Panc1 (cell line): ENCODE data around the gene CUL9. TPM values are rescaled to one million over a fixed set of nuclear protein-coding genes. Genes with fewer than 3 reads are reported as not detected.

Experiments
- ATAC-seq: fragments of 200-7000 bp; cut with Tn5 transposase; 2 replicates; pipeline ENCODE4 v1.9.1; 2020; ENCODE audit warnings: mild to moderate bottlenecking, moderate library complexity
- BruUV-seq: library from RNA; stranded (reverse); fragments of 400-500 nt; replicated peaks from 2 replicates; lab custom pipeline; 2021; lab: Mats Ljungman, UMichigan
- CTCF ChIA-PET: fragments of 300-600 bp; sonication (Branson Sonifier 250); formaldehyde crosslinking; loops from one replicate; lab custom pipeline; 2022; ENCODE audit warnings: antibody characterized with exemption; lab: Charles Lee
- POLR2A ChIA-PET: fragments of 300-600 bp; sonication (Branson Sonifier 250); formaldehyde crosslinking; loops from one replicate; lab custom pipeline; 2022; ENCODE audit warnings: antibody characterized with exemption; lab: Charles Lee
- DNase-seq: peaks from one replicate; pipeline ENCODE4 v3.0.0-alpha.2; 2010; ENCODE audit warnings: low read depth, low spot score
- H3K27ac ChIP-seq: 2 replicates; pipeline ENCODE4 v1.5.1; 2011; ENCODE audit warnings: mild to moderate bottlenecking, low read length, inconsistent platforms
- H3K27me3 ChIP-seq: fragments of 200-500 bp; sonication (Bioruptor generic); 2 replicates; pipeline ENCODE4 v1.6.0; 2014; ENCODE audit warnings: low read length, inconsistent platforms; ENCODE audit not compliant: control insufficient read depth, insufficient read depth
- H3K36me3 ChIP-seq: fragments of 200-500 bp; sonication (Bioruptor generic); 2 replicates; pipeline ENCODE4 v1.5.1; 2014; ENCODE audit warnings: inconsistent platforms, mild to moderate bottlenecking, low read length, moderate library complexity; ENCODE audit not compliant: control insufficient read depth, insufficient read depth
- H3K4me1 ChIP-seq: 2 replicates; pipeline ENCODE4 v1.5.1; 2011; ENCODE audit warnings: inconsistent platforms, mild to moderate bottlenecking, low read length, moderate library complexity; ENCODE audit not compliant: control insufficient read depth, insufficient read depth
- H3K4me3 ChIP-seq, 2 experiments: 2 replicates each; pipeline ENCODE4 v1.5.1; 2011 to 2012; ENCODE audit warnings: low read depth in 2 of 2, low read length in 2 of 2, mild to moderate bottlenecking in 2 of 2, inconsistent platforms in 1 of 2, moderate library complexity in 1 of 2
- H3K9me3 ChIP-seq: fragments of 200-500 bp; sonication (Bioruptor generic); 2 replicates; pipeline ENCODE4 v1.5.1; 2014; ENCODE audit warnings: low read depth, mild to moderate bottlenecking, inconsistent platforms, low read length, moderate library complexity; ENCODE audit not compliant: control insufficient read depth, insufficient read depth
- POLR2AphosphoS5 ChIP-seq: IDR thresholded peaks from 2 replicates; pipeline ENCODE4 v1.6.1; 2012; ENCODE audit warnings: mild to moderate bottlenecking, low read depth, low read length, moderate library complexity
- SIN3A ChIP-seq: IDR thresholded peaks from 2 replicates; pipeline ENCODE4 v1.6.1; 2012; ENCODE audit warnings: low read depth, mild to moderate bottlenecking, low read length, moderate library complexity, borderline replicate concordance; ENCODE audit not compliant: insufficient read depth
- TCF7L2 ChIP-seq: IDR thresholded peaks from 2 replicates; pipeline ENCODE4 v1.6.1; 2011; ENCODE audit warnings: mild to moderate bottlenecking, low read depth, low read length, inconsistent platforms
- in situ Hi-C: cut with HindIII; loops from 2 replicates; pipeline ENCODE4 v1.10.0; 2016; ENCODE audit warnings: low sequenced_read_pairs, low pct_unique_long_range_greater_than_20kb
- intact Hi-C: fragments of 100-400 bp; cut with micrococcal nuclease; formaldehyde crosslinking; loops from one replicate; pipeline ENCODE4 v1.10.0; 2022; ENCODE audit not compliant: unreplicated experiment
- total RNA-seq: library from RNA; stranded (reverse); gene quantifications from one replicate; pipeline ENCODE4 v1.2.1, GENCODE V29; 2021; ENCODE audit not compliant: unreplicated experiment
- TF ChIP-seq, protein P1 (sequence below), 2 experiments: IDR thresholded peaks; 2 replicates each; pipeline ENCODE4 v1.6.1; 2011 to 2012; ENCODE audit warnings: low read depth in 2 of 2, control low read depth in 1 of 2, low read length in 1 of 2, mild to moderate bottlenecking in 1 of 2, moderate library complexity in 1 of 2; ENCODE audit not compliant: insufficient read depth in 1 of 2
- TF ChIP-seq, protein P2 (sequence below): fragments of 450-650 bp; IDR thresholded peaks from 2 replicates; pipeline ENCODE4 v1.5.1; 2017; ENCODE audit warnings: mild to moderate bottlenecking

Gene CUL9
- total RNA-seq, 1 experiment from 2014 or later: 54.3 TPM

DNA sequence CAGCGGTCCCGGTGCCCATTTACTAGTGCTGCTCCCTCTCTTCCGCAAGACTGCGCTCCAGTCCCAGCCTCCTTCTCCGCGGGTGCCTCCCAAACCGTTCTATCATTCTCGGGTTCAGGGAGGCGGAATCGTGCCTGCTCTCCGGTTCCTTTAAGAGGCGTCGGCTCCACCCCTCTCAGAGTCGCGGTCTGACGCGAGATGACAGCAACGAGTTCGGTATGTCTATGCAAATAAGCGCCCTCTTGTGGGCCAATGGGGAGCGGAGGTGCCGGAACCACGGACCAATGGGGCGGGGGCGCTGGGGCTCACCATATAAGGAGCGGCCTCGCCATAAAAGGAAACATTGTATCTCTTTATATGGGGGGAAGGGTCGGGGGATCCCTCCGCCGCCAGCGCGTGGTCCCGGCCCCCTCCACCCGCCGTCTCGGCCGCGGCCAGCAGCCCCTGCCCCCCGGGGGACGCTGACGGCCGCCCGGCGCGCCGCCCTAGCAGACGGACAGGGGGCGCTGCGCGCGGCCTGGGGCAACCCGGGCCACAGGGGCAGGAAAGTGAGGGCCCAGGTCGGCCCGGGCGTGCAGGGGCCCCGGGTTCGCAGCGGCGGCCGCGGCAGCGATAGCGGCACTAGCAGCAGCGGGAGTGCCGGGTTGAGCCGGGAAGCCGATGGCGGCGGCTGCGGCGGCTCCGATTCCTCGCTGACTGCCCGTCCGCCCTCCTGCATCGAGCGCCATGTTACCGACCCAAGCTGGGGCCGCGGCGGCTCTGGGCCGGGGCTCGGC is 10.9 kb upstream of the CUL9 start, which contains the start of gene SRF:
Gene SRF (plus strand): TSS at position 339 of the 776 bp plus-strand sequence. CDS start 388 bp downstream, at position 727.
- TF ChIP-seq, protein P1, sequence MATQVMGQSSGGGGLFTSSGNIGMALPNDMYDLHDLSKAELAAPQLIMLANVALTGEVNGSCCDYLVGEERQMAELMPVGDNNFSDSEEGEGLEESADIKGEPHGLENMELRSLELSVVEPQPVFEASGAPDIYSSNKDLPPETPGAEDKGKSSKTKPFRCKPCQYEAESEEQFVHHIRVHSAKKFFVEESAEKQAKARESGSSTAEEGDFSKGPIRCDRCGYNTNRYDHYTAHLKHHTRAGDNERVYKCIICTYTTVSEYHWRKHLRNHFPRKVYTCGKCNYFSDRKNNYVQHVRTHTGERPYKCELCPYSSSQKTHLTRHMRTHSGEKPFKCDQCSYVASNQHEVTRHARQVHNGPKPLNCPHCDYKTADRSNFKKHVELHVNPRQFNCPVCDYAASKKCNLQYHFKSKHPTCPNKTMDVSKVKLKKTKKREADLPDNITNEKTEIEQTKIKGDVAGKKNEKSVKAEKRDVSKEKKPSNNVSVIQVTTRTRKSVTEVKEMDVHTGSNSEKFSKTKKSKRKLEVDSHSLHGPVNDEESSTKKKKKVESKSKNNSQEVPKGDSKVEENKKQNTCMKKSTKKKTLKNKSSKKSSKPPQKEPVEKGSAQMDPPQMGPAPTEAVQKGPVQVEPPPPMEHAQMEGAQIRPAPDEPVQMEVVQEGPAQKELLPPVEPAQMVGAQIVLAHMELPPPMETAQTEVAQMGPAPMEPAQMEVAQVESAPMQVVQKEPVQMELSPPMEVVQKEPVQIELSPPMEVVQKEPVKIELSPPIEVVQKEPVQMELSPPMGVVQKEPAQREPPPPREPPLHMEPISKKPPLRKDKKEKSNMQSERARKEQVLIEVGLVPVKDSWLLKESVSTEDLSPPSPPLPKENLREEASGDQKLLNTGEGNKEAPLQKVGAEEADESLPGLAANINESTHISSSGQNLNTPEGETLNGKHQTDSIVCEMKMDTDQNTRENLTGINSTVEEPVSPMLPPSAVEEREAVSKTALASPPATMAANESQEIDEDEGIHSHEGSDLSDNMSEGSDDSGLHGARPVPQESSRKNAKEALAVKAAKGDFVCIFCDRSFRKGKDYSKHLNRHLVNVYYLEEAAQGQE (IDR thresholded peaks at IDR 0.05; ENCODE audit: insufficient read depth in 1 of 2, low read depth in 2 of 2, low read length in 1 of 2): no peak
- TF ChIP-seq SIN3A (peak; percentile 68), POLR2AphosphoS5 (peak; percentile 53; the same call in 1 of the 2 replicates), TCF7L2 (no peak)
- TF ChIP-seq, protein P2, sequence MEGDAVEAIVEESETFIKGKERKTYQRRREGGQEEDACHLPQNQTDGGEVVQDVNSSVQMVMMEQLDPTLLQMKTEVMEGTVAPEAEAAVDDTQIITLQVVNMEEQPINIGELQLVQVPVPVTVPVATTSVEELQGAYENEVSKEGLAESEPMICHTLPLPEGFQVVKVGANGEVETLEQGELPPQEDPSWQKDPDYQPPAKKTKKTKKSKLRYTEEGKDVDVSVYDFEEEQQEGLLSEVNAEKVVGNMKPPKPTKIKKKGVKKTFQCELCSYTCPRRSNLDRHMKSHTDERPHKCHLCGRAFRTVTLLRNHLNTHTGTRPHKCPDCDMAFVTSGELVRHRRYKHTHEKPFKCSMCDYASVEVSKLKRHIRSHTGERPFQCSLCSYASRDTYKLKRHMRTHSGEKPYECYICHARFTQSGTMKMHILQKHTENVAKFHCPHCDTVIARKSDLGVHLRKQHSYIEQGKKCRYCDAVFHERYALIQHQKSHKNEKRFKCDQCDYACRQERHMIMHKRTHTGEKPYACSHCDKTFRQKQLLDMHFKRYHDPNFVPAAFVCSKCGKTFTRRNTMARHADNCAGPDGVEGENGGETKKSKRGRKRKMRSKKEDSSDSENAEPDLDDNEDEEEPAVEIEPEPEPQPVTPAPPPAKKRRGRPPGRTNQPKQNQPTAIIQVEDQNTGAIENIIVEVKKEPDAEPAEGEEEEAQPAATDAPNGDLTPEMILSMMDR: peak; percentile 92
- Histone ChIP-seq H3K27ac (peak within 1 kb of the TSS; percentile 82), H3K9me3 (no peaks in the 10 kb centered on the region), H3K27me3 (no peaks in the 10 kb centered on the region), H3K36me3 (peaks cover 6% of the 10 kb centered on the region; the same call in 1 of the 2 replicates), H3K4me1 (peaks cover 19% of the 10 kb centered on the region), H3K4me3 (peak within 1 kb of the TSS; percentile 82 to 90)
- peak; percentile 84 for ATAC-seq
- POLR2A ChIA-PET: interaction anchor here (0.7 kb wide), 3 partner anchors 82 to 618 kb away, joined by 3 to 4 read pairs (median 3); no protein-coding TSS in a partner anchor
- peak; percentile 94 for DNase-seq
- in situ Hi-C loops: no loop called here
- no TSS peak for BruUV-seq
- CTCF ChIA-PET: no interaction called here
- intact Hi-C loops: no loop called here

DNA sequence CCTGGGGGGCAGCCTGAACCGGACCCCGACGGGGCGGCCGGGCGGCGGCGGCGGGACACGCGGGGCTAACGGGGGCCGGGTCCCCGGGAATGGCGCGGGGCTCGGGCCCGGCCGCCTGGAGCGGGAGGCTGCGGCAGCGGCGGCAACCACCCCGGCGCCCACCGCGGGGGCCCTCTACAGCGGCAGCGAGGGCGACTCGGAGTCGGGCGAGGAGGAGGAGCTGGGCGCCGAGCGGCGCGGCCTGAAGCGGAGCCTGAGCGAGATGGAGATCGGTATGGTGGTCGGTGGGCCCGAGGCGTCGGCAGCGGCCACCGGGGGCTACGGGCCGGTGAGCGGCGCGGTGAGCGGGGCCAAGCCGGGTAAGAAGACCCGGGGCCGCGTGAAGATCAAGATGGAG is 10.3 kb upstream of the CUL9 start:
- TF ChIP-seq, protein P1 (IDR thresholded peaks at IDR 0.05; ENCODE audit: insufficient read depth in 1 of 2, low read depth in 2 of 2, low read length in 1 of 2): no peak
- TF ChIP-seq, protein P2: no peak
- no peak for TF ChIP-seq TCF7L2
- H3K27me3 ChIP-seq: no peaks in the 10 kb centered on the region
- H3K9me3 ChIP-seq: no peaks in the 10 kb centered on the region
- H3K4me1 ChIP-seq: peaks cover 19% of the 10 kb centered on the region
- H3K27ac ChIP-seq: peak overlapping the region; percentile 81
- BruUV-seq: no TSS peak
- ATAC-seq: no peak
- intact Hi-C loops: no loop called here
- ChIA-PET POLR2A (interaction anchor here (0.7 kb wide), 1 partner anchor 322 kb away, joined by 3 read pairs; no protein-coding TSS in a partner anchor), CTCF (no interaction called here)
- H3K36me3 ChIP-seq: peaks cover 6% of the 10 kb centered on the region; the same call in 1 of the 2 replicates
- in situ Hi-C loops: no loop called here
- no peak for DNase-seq
- peak overlapping the region; percentile 82 to 90 for H3K4me3 ChIP-seq
